ENCODE data around the gene PTAR1. TPM values are rescaled to one million over a fixed set of nuclear protein-coding genes. Genes with fewer than 3 reads are reported as not detected.

PTAR1 gene
- total RNA-seq, 2 donors from 2014 or later = 31.1 to 34.5 TPM

GRCh38 chr9:69757996-69758675 is 1.7 kb downstream of the PTAR1 start:
- intact Hi-C loops (cut with DNase I) = loop anchor here (5.0 to 10.0 kb wide), 3 partner anchors 83 to 119 kb away; partner anchors contain the start of gene APBA1 (in 2 of the 2)
- no peak for DNase-seq
- no peak for ATAC-seq

- intact Hi-C loops (cut with DNase I) = loop anchor here (5.0 to 10.0 kb wide), 3 partner anchors 80 to 122 kb away; partner anchors contain the start of gene APBA1 (in 2 of the 2)
- ATAC-seq (no peak), DNase-seq (no peak)
Measured at GRCh38 chr9:69755205-69755604, 4.6 kb downstream of the PTAR1 start.

- intact Hi-C loops (cut with DNase I) = loop anchor here in 1 of 2 donors (10.0 kb wide), 1 partner anchor 79 kb away; the partner anchor contains the start of gene APBA1
- no peak for DNase-seq
- no peak for ATAC-seq
Measured at GRCh38 chr9:69753830-69754229, 6.0 kb downstream of the PTAR1 start.

DNA sequence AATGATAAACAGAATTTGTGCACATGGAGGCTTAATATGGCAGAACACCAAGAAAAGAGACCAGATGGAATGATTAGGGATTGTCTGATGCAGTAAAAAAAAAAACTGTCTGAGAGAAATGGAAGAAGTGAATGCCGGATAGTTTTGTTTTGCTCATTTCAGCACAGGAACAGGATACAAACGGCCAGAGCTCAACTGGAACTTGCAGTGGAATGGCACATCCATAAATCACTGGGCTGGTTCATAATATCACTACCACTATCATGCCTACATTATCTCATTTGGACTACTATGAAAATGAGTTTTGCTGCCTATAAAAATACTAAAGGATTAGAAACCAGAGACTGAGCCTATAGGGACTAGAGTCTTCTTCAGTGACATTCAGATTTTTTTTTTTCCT is 9.7 kb downstream of the PTAR1 start:
- ATAC-seq (no peak), DNase-seq (no peak)
- intact Hi-C loops (cut with DNase I) = loop anchor here in 1 of 2 donors (10.0 kb wide), 1 partner anchor 75 kb away; the partner anchor contains the start of gene APBA1

GRCh38 chr9:69748304-69748703 is 11.5 kb downstream of the PTAR1 start:
- intact Hi-C loops (cut with DNase I) = no loop called here
- DNase-seq (no peak), ATAC-seq (no peak)

GRCh38 chr9:69746859-69747560 is 12.8 kb downstream of the PTAR1 start:
- ATAC-seq = no peak
- no peak for DNase-seq
- intact Hi-C loops (cut with DNase I) = no loop called here

DNA sequence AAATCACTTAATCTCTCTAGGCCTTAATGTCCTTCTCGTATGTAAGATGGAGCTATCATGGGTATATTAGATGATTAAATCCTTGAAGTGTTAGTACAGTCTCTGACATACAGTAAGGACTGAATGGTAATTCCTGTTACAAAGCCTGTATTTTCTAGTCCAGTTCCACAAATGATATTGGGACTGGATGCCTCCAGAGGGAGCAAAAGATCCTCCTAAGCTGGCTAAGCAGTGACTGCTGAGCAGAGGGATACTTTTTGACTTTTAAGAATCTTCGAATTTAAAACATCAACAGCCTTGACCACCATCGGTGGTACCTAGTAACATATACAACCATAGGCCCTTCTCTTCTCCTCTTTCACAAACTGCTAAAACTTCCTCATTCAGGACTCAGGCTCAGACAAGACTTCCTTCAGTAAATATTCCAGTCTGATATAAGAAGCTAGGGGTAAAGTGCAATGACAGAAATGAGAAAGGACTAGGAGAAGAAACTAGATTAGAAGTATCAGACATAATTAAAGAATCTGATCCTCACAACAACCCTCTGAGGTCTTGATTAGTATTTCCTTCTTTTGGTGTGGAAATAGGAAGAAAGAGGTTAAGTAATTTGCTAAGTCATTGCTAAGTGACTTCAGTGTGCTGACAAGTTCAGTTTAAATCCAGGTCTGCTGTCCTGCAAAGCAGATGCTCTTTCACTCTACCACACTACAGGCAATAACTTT is 13.9 kb downstream of the PTAR1 start:
- ATAC-seq = peak in 1 of 2 donors; percentile 50
- intact Hi-C loops (cut with DNase I) = no loop called here

DNA sequence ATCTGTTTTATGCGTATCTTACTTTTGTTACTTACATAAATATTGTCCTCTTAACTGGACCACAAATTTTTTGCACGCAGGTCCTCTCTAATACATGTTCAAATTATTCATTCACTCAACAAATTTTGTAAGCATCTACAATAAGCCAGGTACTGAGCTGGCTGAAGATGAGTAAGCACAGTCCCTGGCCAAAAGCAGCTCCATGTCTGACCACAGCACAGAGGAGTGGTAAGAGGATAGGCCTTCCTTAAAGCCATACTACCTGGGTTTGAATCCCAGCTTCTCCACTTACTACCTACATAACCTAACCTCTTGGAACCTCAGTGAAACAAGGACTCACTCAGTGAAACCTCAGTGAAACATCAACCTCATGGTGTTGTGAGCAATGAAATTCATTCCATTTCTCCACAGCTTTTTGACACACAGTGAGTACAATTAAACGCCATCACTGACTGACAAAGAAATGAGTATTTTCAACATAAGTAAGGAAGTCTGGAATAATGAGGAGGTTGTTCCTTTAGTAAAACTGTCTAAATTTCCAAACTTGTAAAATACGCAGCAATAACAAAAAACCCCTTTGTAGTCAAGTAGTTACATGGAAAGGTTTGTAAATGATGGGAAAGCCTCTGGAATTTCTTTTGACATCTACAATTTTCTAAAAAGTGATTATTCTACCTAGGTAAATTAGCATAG is 15.0 kb downstream of the PTAR1 start:
- ATAC-seq = peak in 1 of 2 donors; percentile 32
- no peak for DNase-seq
- intact Hi-C loops (cut with DNase I) = no loop called here

More for the DNA sequence above, 13.9 kb downstream of the PTAR1 start:
- no peak for DNase-seq

DNA sequence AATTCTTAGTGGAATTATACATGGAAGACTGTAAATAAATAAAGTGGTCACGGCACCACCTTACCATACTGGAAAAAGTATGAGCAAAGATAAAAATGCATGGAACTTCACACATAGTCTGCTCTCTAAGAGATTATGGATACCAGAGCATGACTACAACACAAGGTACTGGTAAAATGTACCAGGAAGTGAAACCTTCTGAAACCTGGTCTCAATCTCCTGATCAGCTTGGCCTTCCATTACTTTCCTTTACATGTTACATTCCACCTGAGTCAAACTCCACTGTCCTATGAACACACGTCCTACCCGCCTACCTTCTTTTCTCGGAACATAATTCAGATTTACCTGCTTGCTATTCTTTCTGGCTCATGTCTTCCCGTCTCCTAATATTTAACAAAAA is 15.9 kb downstream of the PTAR1 start:
- ATAC-seq (no peak), DNase-seq (no peak)
- intact Hi-C loops (cut with DNase I) = no loop called here

- intact Hi-C loops (cut with DNase I) = no loop called here
- DNase-seq = no peak
- no peak for ATAC-seq
Measured at GRCh38 chr9:69740872-69741505, 18.8 kb downstream of the PTAR1 start.

DNA sequence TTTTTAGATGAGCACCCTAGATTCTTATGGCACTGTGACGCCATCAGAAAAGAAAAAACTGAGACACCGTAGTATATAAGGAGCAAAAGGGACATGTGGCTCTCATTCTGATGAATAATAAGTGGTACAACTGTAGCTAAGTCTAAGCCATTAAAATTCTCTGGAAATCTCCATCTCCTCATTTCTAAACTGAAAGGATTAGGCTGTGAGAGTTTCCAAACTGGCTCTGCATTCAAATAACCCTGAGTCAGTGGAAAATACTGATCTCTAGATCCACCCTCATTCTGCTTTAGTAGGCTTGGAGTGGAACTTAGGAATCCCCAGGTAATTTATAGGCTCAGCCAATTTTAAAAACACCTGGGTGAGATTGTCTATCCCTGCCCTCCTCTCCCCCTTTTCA is 28.5 kb downstream of the PTAR1 start:
- no peak for DNase-seq
- intact Hi-C loops (cut with DNase I) = no loop called here
- no peak for ATAC-seq

DNA sequence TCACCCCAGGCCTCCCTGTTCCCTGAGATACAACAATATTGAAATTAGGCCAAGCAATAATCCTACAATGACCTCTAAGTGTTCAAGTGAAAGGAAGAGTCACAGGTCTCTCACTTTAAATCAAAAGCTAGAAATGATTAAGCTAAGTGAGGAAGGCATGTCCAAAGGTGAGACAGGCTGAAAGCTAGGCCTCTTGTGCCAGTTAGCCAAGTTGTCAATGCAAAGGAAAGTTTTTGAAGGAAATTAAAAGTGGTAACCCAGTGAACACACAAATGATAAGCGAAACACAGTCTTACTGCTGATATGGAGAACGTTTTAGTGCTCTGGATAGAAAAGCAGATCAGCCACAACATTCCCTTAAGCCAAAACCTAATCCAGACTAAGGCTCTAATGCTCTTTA is 39.8 kb downstream of the PTAR1 start:
- ATAC-seq = no peak
- no peak for DNase-seq
- intact Hi-C loops (cut with DNase I) = no loop called here

GRCh38 chr9:69719367-69719766 is 40.4 kb downstream of the PTAR1 start:
- ATAC-seq (no peak), DNase-seq (no peak)
- intact Hi-C loops (cut with DNase I) = no loop called here

GRCh38 chr9:69718218-69718617 is 41.6 kb downstream of the PTAR1 start:
- intact Hi-C loops (cut with DNase I) = no loop called here
- no peak for ATAC-seq

GRCh38 chr9:69715825-69716224 is 44.0 kb downstream of the PTAR1 start:
- intact Hi-C loops (cut with DNase I) = no loop called here
- DNase-seq (no peak), ATAC-seq (no peak)

More at GRCh38 chr9:69718218-69718617, 41.6 kb downstream of the PTAR1 start:
- no peak for DNase-seq

GRCh38 chr9:69715096-69715495 is 44.7 kb downstream of the PTAR1 start:
- ATAC-seq = no peak
- DNase-seq = no peak
- intact Hi-C loops (cut with DNase I) = no loop called here

- no peak for DNase-seq
- intact Hi-C loops (cut with DNase I) = no loop called here
- ATAC-seq = no peak
Measured at GRCh38 chr9:69697475-69697874, 62.3 kb downstream of the PTAR1 start.

GRCh38 chr9:69696802-69697201 is 63.0 kb downstream of the PTAR1 start:
- intact Hi-C loops (cut with DNase I) = no loop called here
- ATAC-seq (no peak), DNase-seq (no peak)

DNA sequence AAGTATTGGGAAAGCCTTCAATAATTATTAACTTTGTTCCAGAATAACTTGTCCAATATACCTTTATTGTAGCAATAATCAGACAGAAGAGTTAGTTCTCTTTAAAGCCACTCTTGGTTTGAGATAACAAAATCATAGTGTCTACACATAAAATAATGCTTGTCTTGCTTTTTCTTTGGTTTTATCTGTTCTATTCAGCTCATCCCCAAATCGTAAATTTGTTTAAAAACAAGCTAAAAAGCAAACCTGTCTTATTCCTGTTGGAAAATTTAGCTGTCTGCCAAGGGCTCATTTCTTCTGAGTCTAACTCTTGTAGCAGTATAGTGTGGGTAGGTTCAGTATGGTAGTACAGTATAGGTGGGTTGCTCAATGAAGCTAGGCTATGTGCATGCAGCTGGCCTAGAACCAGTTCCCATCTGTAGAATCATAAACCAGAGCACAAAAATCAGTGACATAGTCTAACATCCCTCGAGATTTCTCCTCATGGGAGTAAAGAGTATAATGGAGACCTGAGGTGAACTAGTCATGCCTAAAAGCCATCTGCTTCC is 69.7 kb downstream of the PTAR1 start:
- intact Hi-C loops (cut with DNase I) = no loop called here
- no peak for ATAC-seq
- DNase-seq = no peak
